Activated naive CD8-positive, alpha-beta T cell treated with anti-CD3 and anti-CD28 coated beads, Interleukin-2, amount 50 U/mL, for 24 hours (primary cell): Measurements from ENCODE around the gene ZFYVE27.

Experiments used
- ATAC-seq: fragments of 150-1000 bp; cut with Tn5 transposase; one replicate; pipeline ENCODE4 v1.10.0; 2021
- DNase-seq: peaks from one replicate; pipeline ENCODE4 v3.0.0; 2021
- H3K27ac Mint-ChIP-seq: one replicate; pipeline ENCODE4 v1.8.0; 2021; ENCODE audit warnings: mild to moderate bottlenecking, mixed read lengths
- H3K27me3 Mint-ChIP-seq: one replicate; pipeline ENCODE4 v1.8.0; 2021; ENCODE audit warnings: mixed read lengths
- H3K36me3 Mint-ChIP-seq: one replicate; pipeline ENCODE4 v1.8.0; 2021; ENCODE audit warnings: low read depth, mixed read lengths
- H3K4me1 Mint-ChIP-seq: one replicate; pipeline ENCODE4 v1.8.0; 2021; ENCODE audit warnings: mixed read lengths
- H3K4me3 Mint-ChIP-seq: one replicate; pipeline ENCODE4 v1.8.0; 2021; ENCODE audit warnings: mild to moderate bottlenecking, moderate library complexity, mixed read lengths
- H3K9me3 Mint-ChIP-seq: one replicate; pipeline ENCODE4 v1.8.0; 2021; ENCODE audit warnings: mixed read lengths

The ZFYVE27 gene

DNA sequence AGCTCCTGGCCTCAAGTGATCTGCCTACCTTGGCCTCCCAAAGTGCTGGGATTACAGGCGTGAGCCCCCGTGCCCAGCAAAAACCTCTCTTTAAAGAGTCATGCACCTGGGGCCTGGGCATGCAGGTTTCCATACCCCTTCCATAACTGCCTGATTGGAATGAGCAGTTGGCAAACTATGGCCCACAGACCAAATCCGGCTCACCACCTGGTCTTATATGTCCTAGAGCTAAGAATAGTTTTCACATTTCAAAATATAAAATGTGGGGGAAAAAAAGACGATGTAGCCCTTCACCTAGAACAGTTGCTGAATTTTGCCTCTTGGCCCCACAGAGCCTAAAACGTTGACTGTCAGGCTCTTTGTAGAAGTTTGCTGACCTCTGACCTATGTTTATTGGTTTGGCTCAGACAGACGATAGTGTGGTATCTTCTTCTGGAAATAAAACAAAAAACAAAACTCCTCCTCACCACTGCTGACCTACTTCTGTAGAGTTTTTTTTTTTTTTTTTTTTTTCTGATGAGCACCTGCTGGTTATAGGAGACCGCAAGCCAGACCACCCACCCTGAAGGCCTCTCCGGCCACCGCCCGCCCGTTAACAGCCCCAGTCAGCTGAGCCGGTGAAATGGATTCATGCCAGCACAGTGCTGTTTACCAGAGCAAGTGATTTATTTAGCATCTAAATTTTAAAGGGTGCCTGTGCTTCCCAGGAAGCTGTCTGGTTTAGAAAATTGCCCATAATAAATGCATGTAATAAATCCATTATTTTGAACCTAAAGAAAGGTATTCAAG is 68.4 kb downstream of the ZFYVE27 start:
- Mint-ChIP-seq H3K27me3 (peaks cover 2% of the 10 kb centered on the region), H3K4me1 (no peaks in the 10 kb centered on the region)

DNA sequence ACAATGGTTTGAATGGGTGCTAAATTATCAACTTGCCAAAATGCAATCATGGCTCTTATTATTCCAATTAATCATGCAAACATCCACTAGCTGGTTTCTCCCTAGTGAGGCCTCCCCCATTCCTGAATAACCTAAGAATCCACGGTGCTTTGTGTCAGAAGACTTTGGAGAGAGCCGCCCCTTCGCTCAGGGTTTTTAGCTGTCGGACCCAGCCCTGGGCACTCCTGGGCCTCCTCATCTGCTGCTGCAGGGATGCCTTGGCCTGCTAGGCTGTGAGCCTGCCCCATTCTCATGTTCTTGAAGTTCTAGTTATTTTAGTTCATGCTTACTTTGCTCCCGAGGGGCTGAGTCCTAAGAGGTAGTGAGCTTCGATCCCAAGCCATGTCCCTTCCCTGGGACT is 69.0 kb downstream of the ZFYVE27 start:
- Mint-ChIP-seq H3K36me3 (no peaks in the 10 kb centered on the region), H3K27me3 (peaks cover 2% of the 10 kb centered on the region), H3K4me1 (no peaks in the 10 kb centered on the region), H3K4me3 (no peak overlapping the region), H3K9me3 (no peaks in the 10 kb centered on the region), H3K27ac (no peak overlapping the region)
- no peak for DNase-seq
- ATAC-seq, result no peak

More for the DNA sequence above, 68.4 kb downstream of the ZFYVE27 start:
- Mint-ChIP-seq H3K27ac (no peak overlapping the region), H3K36me3 (no peaks in the 10 kb centered on the region), H3K9me3 (no peaks in the 10 kb centered on the region), H3K4me3 (no peak overlapping the region)
- ATAC-seq (no peak), DNase-seq (no peak)

DNA sequence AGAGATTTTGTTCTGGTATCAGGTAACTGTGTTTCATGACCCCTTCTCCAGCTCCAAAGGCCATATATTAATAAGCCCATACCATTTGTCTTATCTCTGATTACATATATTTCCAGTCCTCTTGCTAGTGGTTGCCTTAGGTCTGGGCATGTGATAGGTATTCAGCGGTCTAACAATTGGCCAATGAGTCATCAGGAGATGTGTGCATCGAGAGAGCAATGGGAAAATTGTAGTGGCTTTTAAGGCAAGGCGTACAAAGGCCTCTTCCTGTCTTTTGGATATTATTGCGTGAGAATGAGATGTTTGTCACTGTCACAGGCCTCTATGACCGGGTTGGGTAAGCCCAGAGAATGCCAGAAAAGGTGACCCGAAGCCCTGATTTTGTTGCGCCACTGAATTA is 73.5 kb downstream of the ZFYVE27 start:
- Mint-ChIP-seq H3K27me3 (no peaks in the 10 kb centered on the region), H3K9me3 (no peaks in the 10 kb centered on the region), H3K4me3 (no peak overlapping the region), H3K36me3 (no peaks in the 10 kb centered on the region), H3K27ac (no peak overlapping the region), H3K4me1 (peaks cover 6% of the 10 kb centered on the region)
- no peak for ATAC-seq
- DNase-seq, result no peak
